HepG2 (cell line): ENCODE results near the gene PIP4K2C. TPM values are rescaled to one million over a fixed set of nuclear protein-coding genes. Genes with fewer than 3 reads are reported as not detected.

Experiments used
- ATAC-seq: fragments of 200-7000 bp; cut with Tn5 transposase; 3 replicates; pipeline ENCODE4 v1.9.1; 2020; ENCODE audit warnings: mild to moderate bottlenecking, moderate library complexity
- BruUV-seq: library from RNA; stranded (reverse); fragments of 400-500 nt; replicated peaks from 2 replicates; lab custom pipeline; 2021; lab: Mats Ljungman, UMichigan
- CTCF ChIA-PET: fragments of 300-600 bp; formaldehyde crosslinking; extraction: SDS; loops from one replicate; lab custom pipeline; 2021; ENCODE audit warnings: low total read pairs, inconsistent platforms, low intra/inter-chr PET ratio; lab: Yijun Ruan, JAX
- POLR2A ChIA-PET: fragments of 350-600 bp; sonication (Branson Sonifier 250); formaldehyde crosslinking; loops from one replicate; lab custom pipeline; 2020; ENCODE audit warnings: antibody characterized with exemption, inconsistent platforms; lab: Yijun Ruan, JAX
- DNase-seq: peaks from one replicate; pipeline ENCODE4 v3.0.0-alpha.2; 2015; ENCODE audit warnings: low spot score
- FAIRE-seq: peaks from 3 replicates; lab custom pipeline; 2011; peaks lifted over from hg19 to GRCh38; lab: Jason Lieb, UNC
- H2AFZ ChIP-seq: one replicate; pipeline ENCODE4 v1.6.1; 2011; ENCODE audit warnings: low read length, inconsistent platforms
- H3K27ac ChIP-seq: fragments of 300-600 bp; 3 replicates; pipeline ENCODE4 v1.8.0; 2011; ENCODE audit warnings: mixed run types, mild to moderate bottlenecking, mixed read lengths, low read length, inconsistent platforms; ENCODE audit not compliant: insufficient read depth; ENCODE audit errors: extremely low read length
- H3K27me3 ChIP-seq, 2 experiments: fragments of 200-600 bp in 1 of 2; 2 replicates in 1 of 2; 3 replicates in 1 of 2; pipeline versions ENCODE4 v1.6.0 to v1.8.0; 2011; ENCODE audit warnings: low read length in 2 of 2, mild to moderate bottlenecking in 2 of 2, moderate library complexity in 2 of 2, inconsistent platforms in 1 of 2; ENCODE audit not compliant: insufficient read depth in 2 of 2, control insufficient read depth in 1 of 2
- H3K36me3 ChIP-seq, 2 experiments: fragments of 200-600 bp in 1 of 2; replicated peaks in 1 of 2; 2 replicates in 1 of 2; 3 replicates in 1 of 2; pipeline versions ENCODE4 v1.5.1 to v1.8.0; 2011; ENCODE audit warnings: low read length in 2 of 2, inconsistent platforms in 1 of 2; ENCODE audit not compliant: insufficient read depth in 2 of 2, control insufficient read depth in 1 of 2
- H3K4me1 ChIP-seq: 2 replicates; pipeline ENCODE4 v1.5.1; 2012; ENCODE audit warnings: low read length, inconsistent platforms; ENCODE audit not compliant: insufficient read depth
- H3K4me2 ChIP-seq: 2 replicates; pipeline ENCODE4 v1.6.0; 2011; ENCODE audit warnings: low read depth, low read length, inconsistent platforms
- H3K4me3 ChIP-seq, 3 experiments: fragments of 200-600 bp in 1 of 3; sonication (generic), shearing (Covaris generic) in 1 of 3; replicated peaks in 1 of 3; 2 replicates each; pipeline ENCODE4 v1.5.1; 2011 to 2016; ENCODE audit warnings: low read length in 3 of 3, inconsistent platforms in 2 of 3, low read depth in 2 of 3, mild to moderate bottlenecking in 2 of 3, control low read depth in 1 of 3, mixed read lengths in 1 of 3; ENCODE audit not compliant: insufficient read depth in 1 of 3
- H3K79me2 ChIP-seq: one replicate; pipeline ENCODE4 v1.6.1; 2011; ENCODE audit warnings: low read length, inconsistent platforms; ENCODE audit not compliant: insufficient read depth
- H3K9ac ChIP-seq: 2 replicates; pipeline ENCODE4 v1.6.0; 2011; ENCODE audit warnings: mild to moderate bottlenecking, low read depth, low read length, inconsistent platforms; ENCODE audit not compliant: insufficient read depth
- H3K9me3 ChIP-seq: 2 replicates; pipeline ENCODE4 v1.5.1; 2012; ENCODE audit warnings: mild to moderate bottlenecking, low read length
- H4K20me1 ChIP-seq: 2 replicates; pipeline ENCODE4 v1.6.0; 2011; ENCODE audit warnings: inconsistent platforms, mild to moderate bottlenecking, low read length, moderate library complexity; ENCODE audit not compliant: insufficient read depth
- AGO2 ChIP-seq: fragments of 200-400 bp; formaldehyde crosslinking; optimal IDR thresholded peaks from 2 replicates; pipeline ENCODE3; 2017; ENCODE audit warnings: mild to moderate bottlenecking, low read depth, low read length, moderate library complexity
- KMT2A ChIP-seq: sonication (generic); formaldehyde crosslinking; IDR thresholded peaks from 2 replicates; pipeline ENCODE4 v1.4.0; 2020; ENCODE audit warnings: missing genetic modification reagents
- YY1 ChIP-seq: IDR thresholded peaks from 2 replicates; pipeline ENCODE4 v1.6.1; 2011; ENCODE audit warnings: low read length, low read depth, moderate library complexity, mild to moderate bottlenecking; ENCODE audit not compliant: insufficient read depth, insufficient replicate concordance
- WGBS: methylation state at CpG from one replicate; pipeline ENCODE4 v1.1.6; 2017; ENCODE audit warnings: low lambda C conversion rate; 5-methylcytosine and 5-hydroxymethylcytosine counted together
- in situ Hi-C: cut with HindIII; loops from 2 replicates; pipeline ENCODE4 v1.10.0; 2017; ENCODE audit warnings: low pct_unique_long_range_greater_than_20kb; ENCODE audit not compliant: extremely low pct_ligation_motif_present
- intact Hi-C: fragments of 100-400 bp; cut with micrococcal nuclease; formaldehyde crosslinking; loops from one replicate; pipeline ENCODE4 v1.10.0; 2022; ENCODE audit not compliant: unreplicated experiment
- polyA plus RNA-seq, 8 experiments: library from polyadenylated mRNA; depleted of rRNA in 3 of 8; stranded (reverse) in 7 of 8; unstranded in 1 of 8; fragments of >200 nt; fragmentation: Illumina TruSeq in 4 of 8; extraction: Trizol in 4 of 8; gene quantifications; 2 replicates each; pipeline versions ENCODE4 v1.2.1 to v1.2.3, GENCODE V29; 2011 to 2016; ENCODE audit warnings: low read depth in 4 of 8, missing spikeins in 1 of 8, mixed read lengths in 1 of 8; ENCODE audit not compliant: insufficient read depth in 1 of 8
- total RNA-seq, 5 experiments: library from RNA; depleted of rRNA; stranded (reverse); fragments of >200 nt; fragmentation: Illumina TruSeq; extraction: Trizol; gene quantifications; 2 replicates each; pipeline ENCODE4 v1.2.3, GENCODE V29; 2016; ENCODE audit warnings: low read depth in 1 of 5
- TF ChIP-seq, protein P1 (sequence below): sonication (generic); formaldehyde crosslinking; IDR thresholded peaks from 2 replicates; pipeline ENCODE4 v1.8.0; 2022; ENCODE audit warnings: missing genetic modification reagents, mild to moderate bottlenecking, borderline replicate concordance
- TF ChIP-seq, protein P2 (sequence below): sonication (generic); formaldehyde crosslinking; IDR thresholded peaks from 2 replicates; pipeline ENCODE4 v1.5.0; 2020; ENCODE audit warnings: mild to moderate bottlenecking, missing genetic modification reagents, moderate library complexity
- TF ChIP-seq, protein P3 (sequence below): sonication (generic); formaldehyde crosslinking; IDR thresholded peaks from 2 replicates; pipeline ENCODE4 v1.4.0; 2020; ENCODE audit warnings: low read depth, missing genetic modification reagents

PIP4K2C gene
- total and polyA plus RNA-seq, 2 of the 13 experiments (the other 11 are each of a cell fraction or from before 2014, with no cell fraction given), result 23.3 to 26.4 TPM

DNA sequence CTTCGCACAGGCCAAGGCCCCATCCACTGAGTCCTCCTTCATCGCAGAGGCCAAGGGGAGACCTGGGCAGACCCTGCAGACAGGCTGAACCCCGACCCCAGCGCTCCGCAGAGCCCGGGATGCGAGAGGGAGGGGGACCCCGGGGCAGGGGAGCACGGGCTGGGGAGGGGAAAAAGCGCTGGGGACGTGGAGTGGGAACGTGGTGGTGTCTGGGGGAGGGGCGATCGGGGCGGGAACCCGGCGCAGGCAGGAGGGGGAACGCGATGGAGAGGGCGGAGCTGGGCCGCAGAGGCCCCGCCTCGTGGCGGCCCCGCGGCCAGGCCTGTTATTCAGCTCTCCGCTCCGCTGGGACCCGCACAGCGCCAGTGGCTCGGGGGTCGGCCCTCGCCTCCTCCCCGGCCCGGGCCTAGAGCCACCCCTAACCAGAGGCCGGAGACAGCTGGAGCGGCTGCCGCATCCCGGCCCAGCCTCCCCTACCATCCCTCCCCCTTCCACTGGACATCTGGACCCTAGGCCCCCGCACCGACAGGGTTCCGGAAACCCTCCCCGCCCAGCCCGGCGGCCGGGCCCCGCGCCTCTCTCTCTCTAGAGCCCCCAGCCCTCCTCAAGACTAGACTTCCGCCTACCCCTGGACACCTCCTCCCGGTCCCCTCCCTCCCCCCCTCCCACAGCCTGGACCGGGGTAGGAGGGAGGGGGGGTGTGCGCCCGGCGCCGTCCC, 20.3 kb downstream of the PIP4K2C start, which contains the start of gene ARHGEF25 (continued):
- TF ChIP-seq, protein P1, sequence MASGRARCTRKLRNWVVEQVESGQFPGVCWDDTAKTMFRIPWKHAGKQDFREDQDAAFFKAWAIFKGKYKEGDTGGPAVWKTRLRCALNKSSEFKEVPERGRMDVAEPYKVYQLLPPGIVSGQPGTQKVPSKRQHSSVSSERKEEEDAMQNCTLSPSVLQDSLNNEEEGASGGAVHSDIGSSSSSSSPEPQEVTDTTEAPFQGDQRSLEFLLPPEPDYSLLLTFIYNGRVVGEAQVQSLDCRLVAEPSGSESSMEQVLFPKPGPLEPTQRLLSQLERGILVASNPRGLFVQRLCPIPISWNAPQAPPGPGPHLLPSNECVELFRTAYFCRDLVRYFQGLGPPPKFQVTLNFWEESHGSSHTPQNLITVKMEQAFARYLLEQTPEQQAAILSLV (CRISPR knock-in tag), result no peak
- TF ChIP-seq YY1, result peak; percentile 38
- TF ChIP-seq, protein P2, sequence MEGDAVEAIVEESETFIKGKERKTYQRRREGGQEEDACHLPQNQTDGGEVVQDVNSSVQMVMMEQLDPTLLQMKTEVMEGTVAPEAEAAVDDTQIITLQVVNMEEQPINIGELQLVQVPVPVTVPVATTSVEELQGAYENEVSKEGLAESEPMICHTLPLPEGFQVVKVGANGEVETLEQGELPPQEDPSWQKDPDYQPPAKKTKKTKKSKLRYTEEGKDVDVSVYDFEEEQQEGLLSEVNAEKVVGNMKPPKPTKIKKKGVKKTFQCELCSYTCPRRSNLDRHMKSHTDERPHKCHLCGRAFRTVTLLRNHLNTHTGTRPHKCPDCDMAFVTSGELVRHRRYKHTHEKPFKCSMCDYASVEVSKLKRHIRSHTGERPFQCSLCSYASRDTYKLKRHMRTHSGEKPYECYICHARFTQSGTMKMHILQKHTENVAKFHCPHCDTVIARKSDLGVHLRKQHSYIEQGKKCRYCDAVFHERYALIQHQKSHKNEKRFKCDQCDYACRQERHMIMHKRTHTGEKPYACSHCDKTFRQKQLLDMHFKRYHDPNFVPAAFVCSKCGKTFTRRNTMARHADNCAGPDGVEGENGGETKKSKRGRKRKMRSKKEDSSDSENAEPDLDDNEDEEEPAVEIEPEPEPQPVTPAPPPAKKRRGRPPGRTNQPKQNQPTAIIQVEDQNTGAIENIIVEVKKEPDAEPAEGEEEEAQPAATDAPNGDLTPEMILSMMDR, result peak; percentile 22; the same call in 1 of the 2 replicates
- TF ChIP-seq KMT2A (CRISPR knock-in tag), result peak; percentile 50; the same call in 1 of the 2 replicates
- TF ChIP-seq, all 625 proteins: peak for 145

DNA sequence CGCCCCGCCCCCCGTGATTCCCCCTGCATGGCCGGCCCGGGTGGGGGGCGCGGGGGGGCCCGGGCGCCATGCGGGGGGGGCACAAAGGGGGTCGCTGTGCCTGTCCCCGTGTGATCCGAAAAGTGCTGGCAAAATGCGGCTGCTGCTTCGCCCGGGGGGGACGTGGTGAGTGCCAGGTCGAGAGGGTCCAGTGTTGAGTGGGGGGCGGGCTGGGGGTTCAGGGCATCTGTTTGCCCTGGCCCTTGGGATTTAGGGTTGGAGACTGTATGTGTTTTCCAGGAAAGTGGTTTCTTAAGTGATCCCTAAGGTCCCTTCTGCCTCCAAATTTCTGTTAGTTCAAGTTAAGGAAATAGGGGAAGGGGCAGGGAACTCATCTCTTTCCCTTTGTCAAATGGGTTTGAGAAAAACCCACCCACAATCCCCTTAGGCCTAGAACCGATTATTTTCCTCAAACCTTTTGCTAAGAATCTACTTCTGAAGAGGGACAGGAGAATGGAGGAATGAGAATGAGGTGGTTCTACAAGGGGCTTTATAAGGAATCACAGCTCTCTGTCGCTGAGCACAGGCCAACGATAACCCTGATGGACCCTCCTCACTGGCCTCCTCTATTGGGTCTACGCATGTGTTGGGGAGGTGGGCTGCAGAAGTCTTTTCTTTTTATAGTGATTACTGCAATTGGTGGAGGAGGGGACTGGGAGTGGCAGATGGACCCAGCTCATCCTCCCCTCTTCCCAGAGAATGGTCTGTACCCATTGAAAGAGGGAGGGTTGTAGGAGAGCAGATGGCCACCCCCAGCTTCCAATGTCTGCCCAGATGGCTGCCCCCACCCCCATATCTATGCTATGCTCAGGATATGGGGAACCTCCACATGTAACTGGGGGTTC, 21.1 kb downstream of the PIP4K2C start:
- FAIRE-seq, result no peak
- TSS peak; percentile 83 for BruUV-seq
- H3K36me3 ChIP-seq, result no peaks in the 10 kb centered on the region
- peak overlapping the region; percentile 67 for H3K9ac ChIP-seq
- peak overlapping the region; percentile 73 for H3K4me2 ChIP-seq
- TF ChIP-seq, protein P3, sequence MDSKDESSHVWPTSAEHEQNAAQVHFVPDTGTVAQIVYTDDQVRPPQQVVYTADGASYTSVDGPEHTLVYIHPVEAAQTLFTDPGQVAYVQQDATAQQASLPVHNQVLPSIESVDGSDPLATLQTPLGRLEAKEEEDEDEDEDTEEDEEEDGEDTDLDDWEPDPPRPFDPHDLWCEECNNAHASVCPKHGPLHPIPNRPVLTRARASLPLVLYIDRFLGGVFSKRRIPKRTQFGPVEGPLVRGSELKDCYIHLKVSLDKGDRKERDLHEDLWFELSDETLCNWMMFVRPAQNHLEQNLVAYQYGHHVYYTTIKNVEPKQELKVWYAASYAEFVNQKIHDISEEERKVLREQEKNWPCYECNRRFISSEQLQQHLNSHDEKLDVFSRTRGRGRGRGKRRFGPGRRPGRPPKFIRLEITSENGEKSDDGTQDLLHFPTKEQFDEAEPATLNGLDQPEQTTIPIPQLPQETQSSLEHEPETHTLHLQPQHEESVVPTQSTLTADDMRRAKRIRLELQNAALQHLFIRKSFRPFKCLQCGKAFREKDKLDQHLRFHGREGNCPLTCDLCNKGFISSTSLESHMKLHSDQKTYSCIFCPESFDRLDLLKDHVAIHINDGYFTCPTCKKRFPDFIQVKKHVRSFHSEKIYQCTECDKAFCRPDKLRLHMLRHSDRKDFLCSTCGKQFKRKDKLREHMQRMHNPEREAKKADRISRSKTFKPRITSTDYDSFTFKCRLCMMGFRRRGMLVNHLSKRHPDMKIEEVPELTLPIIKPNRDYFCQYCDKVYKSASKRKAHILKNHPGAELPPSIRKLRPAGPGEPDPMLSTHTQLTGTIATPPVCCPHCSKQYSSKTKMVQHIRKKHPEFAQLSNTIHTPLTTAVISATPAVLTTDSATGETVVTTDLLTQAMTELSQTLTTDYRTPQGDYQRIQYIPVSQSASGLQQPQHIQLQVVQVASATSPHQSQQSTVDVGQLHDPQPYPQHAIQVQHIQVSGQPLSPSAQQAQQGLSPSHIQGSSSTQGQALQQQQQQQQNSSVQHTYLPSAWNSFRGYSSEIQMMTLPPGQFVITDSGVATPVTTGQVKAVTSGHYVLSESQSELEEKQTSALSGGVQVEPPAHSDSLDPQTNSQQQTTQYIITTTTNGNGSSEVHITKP, result peak; percentile 66; the same call in 1 of the 2 replicates
- TF ChIP-seq AGO2, result no peak
- intact Hi-C loops (no loop called here), in situ Hi-C loops (no loop called here)
- POLR2A ChIA-PET, result interaction anchor here (0.9 to 2.8 kb wide), 10 partner anchors 8 to 160 kb away, joined by 3 to 26 read pairs (median 6); partner anchors contain the start of genes DCTN2, DDIT3, EEF1AKMT3 and METTL1
- H3K27ac ChIP-seq, result no peak overlapping the region
- no peaks in the 10 kb centered on the region for H4K20me1 ChIP-seq
- peaks cover 32% of the 10 kb centered on the region for H3K4me1 ChIP-seq
- H3K9me3 ChIP-seq, result no peaks in the 10 kb centered on the region
- H3K4me3 ChIP-seq, result peak overlapping the region; percentile 71 to 78 (median 76); a peak in 5 of 6 replicates
- no peak overlapping the region for H2AFZ ChIP-seq
- peaks cover 0 to 19% of the 10 kb centered on the region in 2 experiments; a peak in 2 of 5 replicates for H3K27me3 ChIP-seq
- DNase-seq, result no peak
- ATAC-seq, result no peak
- CTCF ChIA-PET, result no interaction called here
- 30% methylated on average over 10 of the region's 23 CpGs for WGBS
- H3K79me2 ChIP-seq, result no peaks in the 10 kb centered on the region
